ENCODE data around the gene PLD3.

The PLD3 gene

DNA sequence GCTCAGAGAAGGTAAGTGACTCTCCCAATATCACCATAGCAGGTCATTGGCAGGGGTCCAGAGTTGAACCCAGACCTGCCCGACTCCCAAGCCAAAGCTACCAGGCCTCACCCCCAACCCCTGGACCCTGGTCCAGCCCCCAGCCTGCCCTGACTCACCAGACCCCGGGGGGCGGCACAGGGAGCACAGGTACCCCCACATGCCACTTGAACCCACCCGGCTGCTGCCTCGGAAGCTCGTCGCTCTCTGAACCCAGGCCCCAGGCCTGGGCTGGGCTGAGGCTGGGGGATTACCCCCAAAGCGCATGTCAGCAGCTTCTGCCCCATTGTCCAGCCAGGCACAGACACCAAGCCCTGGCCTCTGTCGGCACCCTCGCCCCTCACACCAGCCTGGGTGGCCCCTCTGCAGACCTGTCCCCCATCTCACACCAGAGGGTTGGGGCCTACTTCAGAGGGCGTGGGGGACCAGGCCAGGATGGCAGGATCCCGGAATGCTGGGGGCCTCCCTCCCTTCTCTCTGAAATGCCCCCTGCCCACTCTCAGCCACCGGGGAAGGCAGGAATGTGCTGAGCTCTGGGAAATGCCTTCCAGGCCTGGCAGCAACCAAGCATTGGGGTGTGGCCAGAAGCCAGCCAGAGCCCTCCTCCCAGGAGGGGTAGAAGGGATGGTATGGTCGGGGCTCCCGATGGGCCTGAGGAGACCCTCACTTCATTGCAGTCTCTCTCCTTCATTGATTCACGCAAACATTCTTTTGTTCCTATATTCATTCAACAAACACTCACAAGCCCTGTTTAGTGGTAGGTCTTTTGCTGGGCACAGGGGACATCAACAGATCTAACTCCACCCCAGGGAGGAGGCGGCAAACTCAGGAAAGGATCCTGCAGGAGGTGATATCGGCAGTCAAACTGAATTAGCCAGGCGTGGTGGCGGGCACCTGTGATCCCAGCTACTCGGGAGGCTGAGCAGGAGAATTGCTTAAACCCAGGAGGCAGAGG, 66.3 kb downstream of the PLD3 start:
- DNase-seq: no peak

DNA sequence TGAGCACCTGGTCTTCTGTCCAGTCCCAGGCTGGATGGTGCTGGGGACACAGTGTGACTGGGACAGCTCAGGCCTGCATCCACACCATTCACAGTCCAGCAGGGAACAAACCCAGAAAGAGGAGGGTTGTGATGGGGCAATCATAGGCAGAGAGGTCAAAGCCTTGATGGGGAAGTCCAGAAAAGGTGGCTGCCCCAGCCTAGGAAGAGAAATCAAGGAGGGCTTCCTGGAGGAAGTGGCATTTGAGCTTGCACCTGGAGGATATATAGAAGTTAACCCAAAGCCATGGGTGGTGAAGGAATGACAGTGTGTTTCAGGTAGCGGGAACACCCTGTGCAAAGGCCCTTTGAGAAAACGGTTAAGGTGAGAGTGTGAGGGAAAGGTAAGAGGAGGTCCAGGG, 67.3 kb downstream of the PLD3 start:
- no peak for DNase-seq

DNA sequence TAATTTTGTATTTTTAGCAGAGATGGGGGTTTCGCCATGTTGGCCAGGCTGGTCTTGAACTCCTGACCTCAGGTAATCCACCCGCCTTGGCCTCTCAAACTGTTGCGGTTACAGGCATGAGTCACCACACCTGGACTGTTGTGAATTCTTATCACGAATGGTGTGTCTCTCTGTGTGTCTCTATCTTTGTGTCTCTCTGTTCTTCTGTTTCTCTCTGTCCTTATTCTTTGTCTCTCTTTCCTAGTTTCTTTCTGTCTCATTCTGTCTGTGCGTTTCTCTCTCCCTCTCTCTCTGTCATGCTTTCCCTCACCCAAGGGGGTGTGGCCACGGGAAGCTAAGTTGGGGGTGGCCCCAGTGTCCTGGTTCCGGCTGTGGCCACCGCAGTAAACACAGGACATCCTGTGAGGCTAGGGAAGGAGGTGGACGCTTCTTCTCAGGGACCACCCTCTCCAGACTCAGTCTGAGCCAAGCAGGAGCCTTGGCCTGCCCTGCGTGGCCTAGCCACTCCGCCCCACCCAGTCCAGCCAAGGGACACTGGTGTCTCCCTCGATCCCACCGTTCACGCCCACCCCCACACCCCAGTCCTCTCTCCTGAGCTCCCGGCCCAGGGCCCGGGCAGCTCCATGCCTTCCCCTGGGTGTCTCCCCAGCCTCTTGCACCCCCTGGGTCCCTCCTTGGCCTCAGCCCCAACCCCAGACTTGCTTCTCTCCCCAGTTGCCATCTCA, 68.6 kb downstream of the PLD3 start:
- DNase-seq: no peak

DNA sequence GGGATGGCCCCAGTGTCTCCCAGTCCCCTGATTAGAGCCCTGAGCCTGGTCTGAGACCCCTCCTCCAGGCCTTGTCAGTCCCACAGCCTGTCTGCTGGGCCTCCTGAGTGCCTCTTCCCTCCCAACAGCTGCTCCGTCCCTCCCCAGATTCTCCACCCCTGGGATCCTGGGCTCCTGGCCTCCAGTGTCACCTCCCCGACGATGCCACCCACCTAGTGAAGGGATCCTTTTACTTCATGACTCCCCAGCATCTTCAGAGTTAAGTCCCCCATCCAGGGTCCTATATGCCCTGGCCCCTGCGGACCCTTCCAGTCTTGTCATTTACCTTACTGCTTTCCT, 69.1 kb downstream of the PLD3 start:
- DNase-seq: no peak

DNA sequence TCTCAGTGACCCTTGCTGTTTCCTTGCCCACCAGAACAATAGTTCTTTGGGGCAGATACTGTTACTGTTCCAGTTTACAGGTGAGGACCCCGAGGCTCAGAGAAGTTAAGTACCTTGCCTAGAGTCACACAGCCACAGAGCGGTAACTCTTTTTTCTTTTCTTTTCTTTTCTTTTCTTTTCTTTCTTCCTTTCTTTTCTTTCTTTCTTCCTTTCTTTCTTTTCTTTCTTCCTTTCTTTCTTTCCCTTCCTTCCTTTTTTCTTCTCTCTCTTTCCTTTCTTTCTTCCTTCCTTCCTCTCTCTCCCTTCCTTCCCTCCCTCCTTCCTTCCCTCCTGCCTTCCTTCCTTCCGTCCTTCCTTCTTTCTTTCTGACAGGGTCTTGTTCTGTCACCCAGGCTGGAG, 69.5 kb downstream of the PLD3 start:
- no peak for DNase-seq

DNA sequence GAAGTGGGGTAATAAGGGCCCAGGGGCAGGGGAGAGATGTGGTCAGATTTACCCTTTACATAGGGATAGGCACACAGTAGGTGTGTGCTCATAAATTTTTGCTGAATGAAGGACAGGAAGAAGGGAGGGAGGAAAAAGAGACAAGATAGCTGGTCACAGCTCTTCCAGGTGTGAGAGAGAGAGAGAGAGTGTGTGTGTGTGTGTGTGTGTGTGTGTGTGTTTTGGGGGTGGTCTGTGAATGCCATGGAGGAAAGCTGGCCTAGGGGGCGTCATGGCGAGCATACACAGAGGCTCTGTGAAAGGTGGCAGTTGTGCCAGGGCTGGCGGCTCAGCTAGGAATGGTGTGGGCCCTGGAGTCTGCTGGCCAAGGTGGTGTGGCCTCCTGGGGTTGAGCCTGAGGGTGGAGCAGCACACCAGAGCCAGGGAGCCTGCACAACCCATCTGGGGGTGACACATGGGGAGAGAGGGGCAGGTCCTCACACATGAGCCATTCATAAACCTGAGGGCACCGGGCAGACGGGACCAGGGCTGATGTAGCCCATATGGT, 70.6 kb downstream of the PLD3 start:
- no peak for DNase-seq

DNA sequence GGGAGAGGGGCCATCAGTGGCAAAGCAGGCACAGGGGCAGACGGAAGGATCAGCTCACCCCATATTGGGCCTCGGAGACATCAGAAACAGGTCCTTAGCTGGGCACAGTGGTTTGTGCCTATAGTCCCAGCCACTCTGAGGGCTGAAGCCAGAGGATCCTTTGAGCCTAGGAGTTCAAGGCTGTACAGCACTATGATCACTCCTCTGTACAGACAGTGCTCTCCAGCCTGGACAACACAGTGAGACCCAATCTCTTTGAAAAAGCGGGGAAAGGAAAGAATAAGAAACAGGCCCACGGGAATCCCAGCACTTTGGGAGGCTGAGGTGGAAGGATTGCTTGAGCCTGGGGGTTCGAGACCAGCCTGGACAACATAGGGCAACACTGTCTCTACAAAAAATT, 71.3 kb downstream of the PLD3 start:
- DNase-seq: no peak

DNA sequence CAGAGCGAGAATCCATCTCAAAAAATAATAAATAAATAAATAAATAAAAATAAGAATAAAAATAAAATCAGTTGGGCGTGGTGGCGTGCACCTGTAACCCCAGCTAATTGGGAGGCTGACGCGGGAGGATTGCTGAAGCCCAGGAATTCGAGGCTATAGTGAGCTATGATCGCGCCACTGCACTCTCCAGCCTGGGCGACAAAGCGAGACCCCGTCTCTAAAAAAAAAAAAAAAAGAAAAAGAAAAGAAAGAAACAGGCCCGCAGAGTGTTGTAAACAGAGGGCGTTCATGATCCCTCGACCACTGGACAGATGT, 71.9 kb downstream of the PLD3 start:
- DNase-seq: no peak

DNA sequence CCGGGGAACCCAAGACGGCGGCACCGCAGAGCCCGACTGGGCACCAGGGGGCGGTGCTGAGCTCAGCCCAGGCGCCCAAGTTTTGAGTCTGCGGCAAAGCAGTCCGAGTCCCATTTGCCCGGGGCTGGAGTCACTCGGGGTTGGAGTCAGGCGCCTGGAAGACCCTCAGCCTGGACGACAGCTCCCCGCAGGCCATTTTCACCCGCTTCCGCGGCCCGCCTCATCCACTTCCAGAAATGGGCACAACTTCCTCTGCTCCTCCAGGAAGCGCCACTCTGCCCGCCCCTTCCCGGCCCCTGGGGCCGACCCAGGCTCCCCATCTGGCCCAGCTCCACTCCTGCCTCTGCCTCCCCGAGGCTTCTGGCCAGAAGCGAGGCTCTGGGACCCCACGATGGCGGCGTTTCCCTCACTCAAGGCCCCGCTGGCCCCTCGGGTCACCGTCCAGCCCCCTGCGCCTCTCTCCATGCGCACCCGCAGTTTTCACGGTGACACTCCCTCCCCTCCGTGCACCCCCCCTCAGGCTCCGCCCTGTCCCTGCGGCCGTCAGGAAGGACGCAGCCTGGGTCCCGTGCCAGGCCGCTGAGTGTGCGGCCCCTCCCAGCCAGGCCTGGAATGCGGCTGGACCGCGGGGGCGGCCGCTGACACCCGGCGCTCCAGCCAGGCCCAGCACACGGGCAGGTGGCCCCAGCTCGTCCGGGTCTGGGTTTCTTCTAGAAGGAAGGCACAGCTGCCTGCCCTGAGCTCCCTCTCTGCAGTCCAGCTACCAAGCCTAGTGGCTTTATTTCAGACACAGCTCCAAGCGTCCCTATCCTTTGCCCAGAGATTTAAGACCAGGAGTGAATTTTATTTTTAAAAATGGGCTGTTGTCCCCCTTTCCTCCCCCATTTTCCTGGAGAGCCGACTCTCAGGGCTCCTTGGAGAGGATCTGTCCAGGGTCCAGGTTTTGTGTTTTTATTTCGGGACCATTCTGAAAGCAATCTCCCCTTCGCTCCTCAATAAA, 72.6 kb downstream of the PLD3 start:
- peak; percentile 67 to 72 for DNase-seq

DNA sequence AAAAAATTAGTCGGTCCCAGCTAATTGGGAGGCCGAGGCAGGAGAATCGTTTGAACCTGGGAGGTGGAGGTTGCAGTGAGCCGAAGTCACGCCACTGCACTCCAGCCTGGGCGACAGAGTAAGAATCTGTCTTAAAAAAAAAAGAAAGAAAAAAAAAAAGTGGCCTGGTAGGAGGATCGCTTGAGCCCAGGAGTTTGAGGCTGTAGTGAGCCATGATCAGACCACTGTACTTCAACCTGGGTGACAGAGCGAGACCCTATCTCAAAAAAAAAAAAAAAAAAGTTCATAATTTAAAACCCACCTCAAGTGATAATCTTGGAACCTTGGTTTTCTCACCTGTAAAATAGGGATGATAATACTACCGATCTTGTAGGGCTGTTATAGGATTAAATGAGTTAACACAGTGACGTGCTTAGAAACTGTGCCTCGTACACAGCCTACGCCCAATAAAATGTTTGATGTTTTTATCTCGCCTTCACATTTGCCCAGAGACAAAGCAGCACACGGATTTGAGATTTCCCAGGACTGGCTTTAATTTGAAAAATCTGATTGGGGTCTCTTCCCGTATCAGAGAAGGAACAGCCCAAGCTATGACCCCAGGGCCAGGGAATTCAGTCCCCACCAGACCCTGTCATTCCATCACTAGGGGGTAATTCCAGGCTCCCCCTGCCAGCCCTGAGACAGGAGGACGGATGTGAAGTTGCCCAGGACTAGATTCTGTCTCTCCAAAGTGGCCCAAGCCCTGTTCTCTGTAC, 73.7 kb downstream of the PLD3 start:
- no peak for DNase-seq

DNA sequence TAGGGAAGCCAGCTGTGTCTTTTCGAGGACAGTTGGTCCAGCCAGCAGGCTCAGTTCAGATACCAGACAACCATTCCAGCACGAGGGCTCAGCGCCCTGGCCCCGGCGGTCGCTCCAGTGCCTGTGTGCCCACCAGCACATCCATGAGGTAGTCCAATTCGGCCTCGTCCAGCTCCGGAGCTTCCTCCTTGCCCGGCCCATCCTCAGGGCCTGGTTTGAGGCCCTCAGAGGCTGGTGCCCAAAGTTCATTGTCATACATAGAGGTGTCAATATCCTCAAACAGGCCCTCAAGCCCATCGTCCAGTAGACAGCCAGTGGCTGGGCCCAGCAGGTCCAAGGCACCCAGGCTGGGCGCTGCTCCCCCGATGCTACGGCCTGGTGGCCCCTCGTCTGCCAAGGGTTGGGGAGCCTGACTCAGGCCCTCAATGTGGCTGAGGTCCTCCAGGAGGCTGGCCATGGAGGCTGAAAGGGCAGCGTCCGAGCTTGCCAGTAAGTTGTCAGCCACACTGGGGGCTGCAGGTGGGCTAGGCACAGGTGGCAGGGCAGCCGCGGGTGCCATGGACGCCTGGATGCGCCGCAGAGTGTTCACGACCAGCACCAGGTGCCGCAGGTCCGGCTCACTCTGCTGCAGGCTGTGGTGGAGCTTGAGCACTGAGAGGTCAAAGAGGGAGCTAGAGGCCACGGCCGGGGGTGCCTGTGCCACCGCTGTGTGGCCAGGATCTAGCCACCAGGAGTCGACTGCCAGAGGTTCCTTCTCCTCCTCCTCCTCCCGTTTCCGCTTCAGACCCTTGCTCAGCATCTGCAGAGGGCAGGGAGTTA, 74.5 kb downstream of the PLD3 start:
- no peak for DNase-seq

DNA sequence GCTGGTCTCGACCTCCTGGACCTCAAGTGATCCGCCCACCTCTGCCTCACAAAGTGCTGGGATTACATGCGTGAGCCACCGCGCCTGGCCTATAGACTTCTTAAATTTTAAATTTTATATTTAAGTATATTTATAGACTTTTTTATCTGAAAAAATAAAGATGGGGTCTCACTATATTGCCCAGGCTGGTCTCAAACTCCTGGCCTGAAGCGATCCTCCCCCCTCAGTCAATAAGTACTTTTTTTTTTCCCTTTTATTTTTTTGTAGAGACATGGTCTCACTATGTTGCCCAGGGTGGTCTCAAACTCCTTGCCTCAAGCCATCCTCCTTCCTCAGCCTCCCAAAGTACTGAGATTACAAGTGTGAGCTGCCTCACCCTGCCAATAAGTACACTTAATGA, 75.4 kb downstream of the PLD3 start:
- DNase-seq: no peak

DNA sequence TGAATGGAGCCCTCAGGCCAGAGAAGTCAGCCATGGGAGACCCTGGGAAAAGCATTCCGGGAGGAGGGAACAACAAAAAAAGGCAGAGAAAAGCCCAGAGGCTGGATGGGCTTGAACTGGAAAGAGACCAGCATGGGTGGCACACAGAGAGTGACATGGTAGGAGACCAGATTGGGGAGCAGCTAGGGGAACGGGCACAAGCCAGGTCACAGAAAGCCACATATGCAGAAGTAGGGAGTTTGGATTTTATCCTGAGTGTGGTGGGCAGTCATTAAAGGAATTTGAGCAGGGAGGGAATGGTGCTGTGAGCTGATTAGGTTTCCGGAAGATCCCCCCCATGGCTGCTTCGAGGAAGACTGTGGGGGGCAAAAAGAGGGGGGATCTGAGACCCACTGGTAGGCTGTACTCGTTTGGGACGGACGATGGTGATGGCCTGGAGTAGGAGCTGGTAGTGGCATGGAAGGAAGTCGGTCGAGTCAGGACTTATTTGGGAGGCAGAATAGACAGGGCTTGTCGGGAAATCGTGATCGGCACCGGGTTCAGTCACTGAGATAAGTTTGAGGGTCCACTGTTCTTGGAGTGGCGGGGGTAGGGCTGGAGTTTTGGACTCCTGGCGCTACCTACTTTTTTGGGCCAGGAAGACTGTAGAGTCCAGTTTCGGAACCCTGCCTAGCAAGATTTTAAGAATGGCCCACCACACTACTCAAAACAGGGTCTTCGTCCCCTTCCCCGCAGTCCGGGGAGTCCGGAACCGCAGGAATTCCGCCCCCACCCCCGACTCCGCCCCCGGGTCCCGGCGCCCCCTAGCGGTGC, 76.3 kb downstream of the PLD3 start:
- DNase-seq: peak in 1 of 2 experiments; percentile 10

DNA sequence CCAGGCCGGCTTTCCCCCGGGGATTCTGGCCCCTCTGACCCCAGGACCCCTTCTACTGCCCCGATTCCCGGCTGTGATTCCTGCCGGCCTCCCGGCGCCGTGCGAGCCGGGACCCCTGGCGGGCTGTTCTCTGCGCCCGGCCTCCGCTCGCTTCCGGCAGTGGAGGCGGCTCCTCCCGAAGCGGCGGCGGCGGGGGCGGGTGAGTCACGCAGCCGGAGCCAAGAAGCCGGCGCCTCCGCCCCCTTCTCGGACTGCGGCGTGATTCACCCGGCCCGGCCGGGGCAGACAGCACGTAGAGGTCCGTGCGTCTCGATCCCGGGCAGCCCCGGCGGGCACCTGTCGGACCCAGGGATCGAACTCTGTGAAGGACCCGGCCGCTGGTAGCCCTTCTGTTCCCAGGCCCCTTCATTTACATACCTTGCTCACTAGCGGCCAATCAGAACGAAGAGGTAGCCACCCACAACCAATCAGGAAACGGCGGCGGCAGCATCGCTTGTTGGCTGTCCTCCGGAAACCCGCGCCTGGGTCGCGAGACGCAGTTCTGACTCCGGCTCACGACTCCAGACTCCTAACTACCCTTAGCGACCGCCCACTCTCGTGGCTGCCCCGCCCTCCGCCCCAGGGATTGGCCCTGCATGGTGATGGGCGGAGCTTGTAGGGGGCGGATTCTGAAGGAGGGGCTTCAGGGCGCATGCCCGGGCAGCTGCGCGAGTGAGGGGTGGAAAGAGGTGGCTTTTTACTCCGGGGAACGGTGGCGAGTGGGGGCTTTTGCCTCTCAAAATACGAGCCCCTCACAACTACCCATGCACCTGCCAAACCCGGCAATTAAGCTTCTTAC, 77.2 kb downstream of the PLD3 start, which contains the start of gene SERTAD1:
TSS of gene SERTAD1 (minus strand) at position 543 of the 838 bp plus-strand sequence. CDS start 2,446 bp downstream, outside the sequence.
- DNase-seq: peak; percentile 97 to 98
